IMR-90 (cell line): ENCODE results near the gene MPP2. TPM values are rescaled to one million over a fixed set of nuclear protein-coding genes. Genes with fewer than 3 reads are reported as not detected.

Experiments
- ATAC-seq: fragments of 200-7000 bp; cut with Tn5 transposase; 2 replicates; pipeline ENCODE4 v1.9.1; 2020; ENCODE audit warnings: low read depth, mild to moderate bottlenecking, moderate library complexity
- BruUV-seq: library from RNA; stranded (reverse); fragments of 400-500 nt; replicated peaks from 2 replicates; lab custom pipeline; 2021; lab: Mats Ljungman, UMichigan
- CTCF ChIA-PET: fragments of 300-600 bp; formaldehyde crosslinking; extraction: SDS; loops from one replicate; lab custom pipeline; 2021; ENCODE audit warnings: antibody characterized with exemption; lab: Yijun Ruan, JAX
- POLR2A ChIA-PET: fragments of 300-600 bp; sonication (Branson Sonifier 250); formaldehyde crosslinking; loops from one replicate; lab custom pipeline; 2022; ENCODE audit warnings: antibody characterized with exemption; ENCODE audit not compliant: unreplicated experiment; lab: Charles Lee
- DNase-seq: peaks from one replicate; pipeline ENCODE4 v3.0.0; 2013
- H2AFZ ChIP-seq: replicated peaks from 2 replicates; pipeline ENCODE3; 2013; ENCODE audit warnings: low read length, mild to moderate bottlenecking; ENCODE audit not compliant: poor library complexity
- H2AK5ac ChIP-seq: 2 replicates; pipeline ENCODE4 v1.6.1; 2013; ENCODE audit warnings: low read depth, low read length, inconsistent platforms
- H2AK9ac ChIP-seq: replicated peaks from 2 replicates; pipeline ENCODE3; 2013; ENCODE audit warnings: mild to moderate bottlenecking, low read depth, low read length, moderate library complexity; ENCODE audit not compliant: poor library complexity
- H2BK120ac ChIP-seq: 2 replicates; pipeline ENCODE4 v1.6.1; 2013; ENCODE audit warnings: low read depth, low read length, inconsistent platforms
- H2BK15ac ChIP-seq: 3 replicates; pipeline ENCODE4 v1.6.1; 2013; ENCODE audit warnings: low read depth, low read length, inconsistent platforms
- H2BK20ac ChIP-seq: 2 replicates; pipeline ENCODE4 v1.6.1; 2013; ENCODE audit warnings: low read depth, mild to moderate bottlenecking, inconsistent platforms, low read length, moderate library complexity
- H2BK5ac ChIP-seq: 2 replicates; pipeline ENCODE4 v1.6.1; 2013; ENCODE audit warnings: mild to moderate bottlenecking, low read depth, low read length, inconsistent platforms; ENCODE audit not compliant: poor library complexity, severe bottlenecking
- H3K14ac ChIP-seq: replicated peaks from 2 replicates; pipeline ENCODE4 v1.6.1; 2013; ENCODE audit warnings: low read depth, low read length, inconsistent platforms
- H3K18ac ChIP-seq: 2 replicates; pipeline ENCODE4 v1.6.1; 2013; ENCODE audit warnings: low read depth, low read length, control low read depth
- H3K23ac ChIP-seq: 2 replicates; pipeline ENCODE4 v1.6.1; 2013; ENCODE audit warnings: low read depth, low read length, inconsistent platforms
- H3K27ac ChIP-seq: 2 replicates; pipeline ENCODE4 v1.5.1; 2013; ENCODE audit warnings: mild to moderate bottlenecking, control low read depth, low read length; ENCODE audit not compliant: insufficient read depth
- H3K27me3 ChIP-seq: 2 replicates; pipeline ENCODE4 v1.6.1; 2013; ENCODE audit warnings: low read length; ENCODE audit not compliant: control insufficient read depth, insufficient read depth
- H3K36me3 ChIP-seq: 2 replicates; pipeline ENCODE4 v1.6.1; 2013; ENCODE audit warnings: low read length, mixed read lengths; ENCODE audit not compliant: control insufficient read depth, insufficient read depth
- H3K4ac ChIP-seq: 2 replicates; pipeline ENCODE4 v1.6.1; 2013; ENCODE audit warnings: low read depth, low read length, inconsistent platforms
- H3K4me1 ChIP-seq: 2 replicates; pipeline ENCODE4 v1.6.1; 2013; ENCODE audit warnings: low read length, mixed read lengths; ENCODE audit not compliant: control insufficient read depth, insufficient read depth
- H3K4me2 ChIP-seq: 2 replicates; pipeline ENCODE4 v1.6.1; 2013; ENCODE audit warnings: low read depth, mild to moderate bottlenecking, control low read depth, low read length, moderate library complexity
- H3K4me3 ChIP-seq: 2 replicates; pipeline ENCODE4 v1.5.1; 2013; ENCODE audit warnings: low read depth, mild to moderate bottlenecking, control low read depth, low read length, moderate library complexity; ENCODE audit not compliant: insufficient read depth
- H3K56ac ChIP-seq: 2 replicates; pipeline ENCODE4 v1.6.1; 2013; ENCODE audit warnings: low read length, inconsistent platforms; ENCODE audit not compliant: insufficient read depth; ENCODE audit errors: extremely low read depth
- H3K79me1 ChIP-seq, 2 experiments: 2 replicates each; pipeline ENCODE4 v1.6.1; 2013; ENCODE audit warnings: low read length in 2 of 2, inconsistent platforms in 1 of 2, low read depth in 1 of 2
- H3K9ac ChIP-seq: 2 replicates; pipeline ENCODE4 v1.6.1; 2013; ENCODE audit warnings: low read depth, low read length, control low read depth
- H3K9me1 ChIP-seq: 2 replicates; pipeline ENCODE4 v1.6.1; 2013; ENCODE audit warnings: low read length, inconsistent platforms; ENCODE audit not compliant: insufficient read depth
- H3K9me3 ChIP-seq: 2 replicates; pipeline ENCODE4 v1.6.1; 2013; ENCODE audit warnings: low read length; ENCODE audit not compliant: control insufficient read depth, insufficient read depth
- H4K20me1 ChIP-seq: 2 replicates; pipeline ENCODE4 v1.6.1; 2013; ENCODE audit warnings: low read length, inconsistent platforms; ENCODE audit not compliant: insufficient read depth
- H4K5ac ChIP-seq: 2 replicates; pipeline ENCODE4 v1.6.1; 2013; ENCODE audit warnings: mild to moderate bottlenecking, low read depth, low read length, control low read depth
- H4K8ac ChIP-seq, 2 experiments: 2 replicates each; pipeline ENCODE4 v1.6.1; 2013; ENCODE audit warnings: low read depth in 2 of 2, low read length in 2 of 2, control low read depth in 1 of 2, inconsistent platforms in 1 of 2
- H4K91ac ChIP-seq: 2 replicates; pipeline ENCODE4 v1.6.1; 2013; ENCODE audit warnings: low read depth, low read length, inconsistent platforms; ENCODE audit not compliant: insufficient read depth
- BHLHE40 ChIP-seq: fragments of 150-350 bp; IDR thresholded peaks from 2 replicates; pipeline ENCODE4 v1.6.1; 2016; ENCODE audit warnings: mild to moderate bottlenecking, low read depth, low read length
- CEBPB ChIP-seq: IDR thresholded peaks from 2 replicates; pipeline ENCODE4 v1.6.1; 2012; ENCODE audit warnings: low read depth, low read length, improper control_type of control experiment
- FOS ChIP-seq: fragments of 150-350 bp; IDR thresholded peaks from 2 replicates; pipeline ENCODE4 v1.6.1; 2016; ENCODE audit warnings: low read depth, low read length
- MAFK ChIP-seq: IDR thresholded peaks from 2 replicates; pipeline ENCODE4 v1.6.1; 2012; ENCODE audit warnings: low read depth, low read length, improper control_type of control experiment
- POLR2A ChIP-seq: IDR thresholded peaks from 2 replicates; pipeline ENCODE4 v1.6.1; 2012; ENCODE audit warnings: mild to moderate bottlenecking, low read depth, low read length
- RCOR1 ChIP-seq: IDR thresholded peaks from 2 replicates; pipeline ENCODE4 v1.6.1; 2012; ENCODE audit warnings: mild to moderate bottlenecking, low read length, improper control_type of control experiment; ENCODE audit not compliant: insufficient replicate concordance
- SMC3 ChIP-seq: fragments of 150-350 bp; IDR thresholded peaks from 2 replicates; pipeline ENCODE4 v1.6.1; 2016; ENCODE audit warnings: low read depth, mild to moderate bottlenecking, antibody characterized with exemption, low read length, moderate library complexity
- WGBS, 2 experiments: methylation state at CpG; one replicate each; pipeline versions ENCODE4 v1.1.5 to v1.1.7; 2013; ENCODE audit warnings: missing lambda C conversion rate in 2 of 2; ENCODE audit not compliant: insufficient read length in 1 of 2; ENCODE audit errors: extremely low coverage in 2 of 2; 5-methylcytosine and 5-hydroxymethylcytosine counted together
- dilution Hi-C: fragments of 300-500 bp; cut with HindIII; formaldehyde crosslinking; loops from one replicate; pipeline ENCODE4 v1.14.3; 2018; ENCODE audit warnings: low sequenced_read_pairs; ENCODE audit not compliant: unreplicated experiment
- in situ Hi-C: fragments of 300-500 bp; cut with MboI; formaldehyde crosslinking; loops from 3 replicates; pipeline ENCODE4 v1.14.3; 2019; ENCODE audit warnings: low sequenced_read_pairs, inconsistent platforms, mixed read lengths
- intact Hi-C: fragments of 100-400 bp; cut with micrococcal nuclease; formaldehyde crosslinking; loops from 2 replicates; pipeline ENCODE4 v1.10.0; 2022
- polyA plus RNA-seq, 3 experiments: library from polyadenylated mRNA; depleted of rRNA; stranded (reverse); fragments of >200 nt; gene quantifications; 2 replicates each; pipeline ENCODE4 v1.2.3, GENCODE V29; 2012; ENCODE audit warnings: low replicate concordance in 1 of 3
- total RNA-seq: library from RNA; depleted of rRNA; stranded (reverse); fragments of >200 nt; gene quantifications from 2 replicates; pipeline ENCODE4 v1.2.3, GENCODE V29; 2012
- TF ChIP-seq, protein P1 (sequence below): fragments of 150-350 bp; IDR thresholded peaks from 2 replicates; pipeline ENCODE4 v1.6.1; 2016; ENCODE audit warnings: low read depth, mild to moderate bottlenecking, low read length, moderate library complexity, borderline replicate concordance
- TF ChIP-seq, protein P2 (sequence below): conservative IDR thresholded peaks from 2 replicates; pipeline ENCODE4 v1.5.1; 2012; ENCODE audit warnings: mild to moderate bottlenecking, low read depth, low read length, improper control_type of control experiment

Gene MPP2
- total and polyA plus RNA-seq, 2 of the 4 experiments (the other 2 are of a cell fraction): 3.2 to 3.8 TPM

DNA sequence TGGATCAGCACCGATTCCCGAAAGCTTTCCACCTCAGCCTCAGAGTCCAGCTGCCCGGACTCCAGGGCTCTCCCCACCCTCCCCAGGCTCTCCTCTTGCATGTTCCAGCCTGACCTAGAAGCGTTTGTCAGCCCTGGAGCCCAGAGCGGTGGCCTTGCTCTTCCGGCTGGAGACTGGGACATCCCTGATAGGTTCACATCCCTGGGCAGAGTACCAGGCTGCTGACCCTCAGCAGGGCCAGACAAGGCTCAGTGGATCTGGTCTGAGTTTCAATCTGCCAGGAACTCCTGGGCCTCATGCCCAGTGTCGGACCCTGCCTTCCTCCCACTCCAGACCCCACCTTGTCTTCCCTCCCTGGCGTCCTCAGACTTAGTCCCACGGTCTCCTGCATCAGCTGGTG lies 45.4 kb downstream of the MPP2 start:
- in situ Hi-C loops: no loop called here
- no TSS peak for BruUV-seq
- TF ChIP-seq POLR2A: no peak
- TF ChIP-seq, protein P1, sequence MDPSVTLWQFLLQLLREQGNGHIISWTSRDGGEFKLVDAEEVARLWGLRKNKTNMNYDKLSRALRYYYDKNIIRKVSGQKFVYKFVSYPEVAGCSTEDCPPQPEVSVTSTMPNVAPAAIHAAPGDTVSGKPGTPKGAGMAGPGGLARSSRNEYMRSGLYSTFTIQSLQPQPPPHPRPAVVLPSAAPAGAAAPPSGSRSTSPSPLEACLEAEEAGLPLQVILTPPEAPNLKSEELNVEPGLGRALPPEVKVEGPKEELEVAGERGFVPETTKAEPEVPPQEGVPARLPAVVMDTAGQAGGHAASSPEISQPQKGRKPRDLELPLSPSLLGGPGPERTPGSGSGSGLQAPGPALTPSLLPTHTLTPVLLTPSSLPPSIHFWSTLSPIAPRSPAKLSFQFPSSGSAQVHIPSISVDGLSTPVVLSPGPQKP: no peak
- TF ChIP-seq, protein P2, sequence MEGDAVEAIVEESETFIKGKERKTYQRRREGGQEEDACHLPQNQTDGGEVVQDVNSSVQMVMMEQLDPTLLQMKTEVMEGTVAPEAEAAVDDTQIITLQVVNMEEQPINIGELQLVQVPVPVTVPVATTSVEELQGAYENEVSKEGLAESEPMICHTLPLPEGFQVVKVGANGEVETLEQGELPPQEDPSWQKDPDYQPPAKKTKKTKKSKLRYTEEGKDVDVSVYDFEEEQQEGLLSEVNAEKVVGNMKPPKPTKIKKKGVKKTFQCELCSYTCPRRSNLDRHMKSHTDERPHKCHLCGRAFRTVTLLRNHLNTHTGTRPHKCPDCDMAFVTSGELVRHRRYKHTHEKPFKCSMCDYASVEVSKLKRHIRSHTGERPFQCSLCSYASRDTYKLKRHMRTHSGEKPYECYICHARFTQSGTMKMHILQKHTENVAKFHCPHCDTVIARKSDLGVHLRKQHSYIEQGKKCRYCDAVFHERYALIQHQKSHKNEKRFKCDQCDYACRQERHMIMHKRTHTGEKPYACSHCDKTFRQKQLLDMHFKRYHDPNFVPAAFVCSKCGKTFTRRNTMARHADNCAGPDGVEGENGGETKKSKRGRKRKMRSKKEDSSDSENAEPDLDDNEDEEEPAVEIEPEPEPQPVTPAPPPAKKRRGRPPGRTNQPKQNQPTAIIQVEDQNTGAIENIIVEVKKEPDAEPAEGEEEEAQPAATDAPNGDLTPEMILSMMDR: no peak
- TF ChIP-seq RCOR1: no peak
- no peak for TF ChIP-seq FOS
- no peak for TF ChIP-seq BHLHE40
- TF ChIP-seq CEBPB: no peak
- no peak for TF ChIP-seq SMC3
- no peak for TF ChIP-seq MAFK
- no peaks in the 10 kb centered on the region for H4K20me1 ChIP-seq
- H3K36me3 ChIP-seq: no peaks in the 10 kb centered on the region
- POLR2A ChIA-PET: no interaction called here
- H3K4me2 ChIP-seq: no peak overlapping the region
- H3K9me1 ChIP-seq: no peaks in the 10 kb centered on the region
- H2AK9ac ChIP-seq: no peak overlapping the region
- peaks cover 81% of the 10 kb centered on the region for H3K27me3 ChIP-seq
- no peak overlapping the region for H2BK5ac ChIP-seq
- no peak overlapping the region for H3K27ac ChIP-seq
- no peaks in the 10 kb centered on the region for H3K4me1 ChIP-seq
- no peak overlapping the region for H4K8ac ChIP-seq
- DNase-seq (no peak), ATAC-seq (no peak)
- no peak overlapping the region for H4K5ac ChIP-seq
- H3K14ac ChIP-seq: no peak overlapping the region
- H2BK20ac ChIP-seq: no peak overlapping the region
- no peak overlapping the region for H3K56ac ChIP-seq
- no peaks in the 10 kb centered on the region for H3K9me3 ChIP-seq
- no peak overlapping the region for H2AFZ ChIP-seq
- H2AK5ac ChIP-seq: no peak overlapping the region
- H3K4me3 ChIP-seq: no peak overlapping the region
- dilution Hi-C loops: no loop called here
- H3K9ac ChIP-seq: no peak overlapping the region
- no peak overlapping the region for H4K91ac ChIP-seq
- intact Hi-C loops: no loop called here
- H3K79me1 ChIP-seq: no peaks in the 10 kb centered on the region
- H2BK120ac ChIP-seq: no peak overlapping the region
- WGBS, 2 experiments: 50% methylated on average over 2 of the region's 9 CpGs; no CpG with 5 or more reads in 1 of the 2 experiments
- no peak overlapping the region for H3K18ac ChIP-seq
- H2BK15ac ChIP-seq: no peak overlapping the region
- H3K23ac ChIP-seq: no peak overlapping the region
- no peak overlapping the region for H3K4ac ChIP-seq
- CTCF ChIA-PET: no interaction called here
